Endothelial cell of umbilical vein (primary cell): ENCODE results near the gene GTPBP2. TPM values are rescaled to one million over a fixed set of nuclear protein-coding genes. Genes with fewer than 3 reads are reported as not detected.

Experiments
- BruUV-seq: library from RNA; stranded (reverse); fragments of 400-500 nt; replicated peaks from 2 replicates; lab custom pipeline; 2021; lab: Mats Ljungman, UMichigan
- CTCF ChIA-PET: fragments of 300-600, 350-600 bp; sonication (Branson Sonifier 250); formaldehyde crosslinking; loops from one replicate; lab custom pipeline; 2021; ENCODE audit warnings: antibody characterized with exemption, inconsistent platforms; lab: Charles Lee
- POLR2A ChIA-PET: fragments of 300-600, 350-600 bp; sonication (Branson Sonifier 250); formaldehyde crosslinking; loops from one replicate; lab custom pipeline; 2021; ENCODE audit warnings: antibody characterized with exemption, inconsistent platforms; lab: Charles Lee
- DNase-seq: peaks from one replicate; pipeline ENCODE4 v3.0.0-alpha.2; 2011; ENCODE audit warnings: low read depth, low spot score
- FAIRE-seq: peaks from 2 replicates; lab custom pipeline; 2011; peaks lifted over from hg19 to GRCh38; lab: Jason Lieb, UNC
- H2AFZ ChIP-seq: 2 replicates; pipeline ENCODE4 v1.6.0; 2012; ENCODE audit warnings: low read depth, low read length, control low read depth, inconsistent platforms
- H3K27ac ChIP-seq: 2 replicates; pipeline ENCODE4 v1.5.1; 2011; ENCODE audit warnings: low read depth, mild to moderate bottlenecking, control low read depth, low read length, moderate library complexity; ENCODE audit not compliant: insufficient read depth
- H3K27me3 ChIP-seq, 2 experiments: 2 replicates each; pipeline versions ENCODE4 v1.6.0 to v1.6.1; 2011; ENCODE audit warnings: low read length in 2 of 2, mixed read lengths in 1 of 2; ENCODE audit not compliant: control insufficient read depth in 2 of 2, insufficient read depth in 2 of 2
- H3K36me3 ChIP-seq, 2 experiments: 2 replicates in 1 of 2; 3 replicates in 1 of 2; pipeline ENCODE4 v1.5.1; 2011; ENCODE audit warnings: low read length in 2 of 2, mild to moderate bottlenecking in 1 of 2, moderate library complexity in 1 of 2; ENCODE audit not compliant: control insufficient read depth in 2 of 2, insufficient read depth in 2 of 2; ENCODE audit errors: extremely low read depth in 1 of 2
- H3K4me1 ChIP-seq: 3 replicates; pipeline ENCODE4 v1.5.1; 2011; ENCODE audit warnings: mild to moderate bottlenecking, low read length; ENCODE audit not compliant: control insufficient read depth, insufficient read depth; ENCODE audit errors: extremely low read depth
- H3K4me2 ChIP-seq: 2 replicates; pipeline ENCODE4 v1.6.1; 2011; ENCODE audit warnings: low read length, control low read depth, mixed read lengths; ENCODE audit not compliant: insufficient read depth
- H3K4me3 ChIP-seq, 3 experiments: fragments of 200-600 bp in 1 of 3; sonication (generic), shearing (Covaris generic) in 1 of 3; replicated peaks in 1 of 3; 2 replicates each; pipeline ENCODE4 v1.5.1; 2011 to 2016; ENCODE audit warnings: control low read depth in 3 of 3, low read length in 3 of 3, mild to moderate bottlenecking in 2 of 3, inconsistent platforms in 1 of 3, low read depth in 1 of 3, moderate library complexity in 1 of 3; ENCODE audit not compliant: insufficient read depth in 1 of 3
- H3K79me2 ChIP-seq: 2 replicates; pipeline ENCODE4 v1.6.0; 2012; ENCODE audit warnings: low read length, inconsistent platforms; ENCODE audit not compliant: control insufficient read depth, insufficient read depth
- H3K9ac ChIP-seq: replicated peaks from 2 replicates; pipeline ENCODE3; 2011; ENCODE audit warnings: low read length, control low read depth; ENCODE audit not compliant: insufficient read depth; ENCODE audit errors: extremely low read depth
- H3K9me1 ChIP-seq: replicated peaks from 3 replicates; pipeline ENCODE4 v1.6.0; 2011; ENCODE audit warnings: mild to moderate bottlenecking, low read length; ENCODE audit not compliant: control insufficient read depth, insufficient read depth; ENCODE audit errors: extremely low read depth
- H3K9me3 ChIP-seq: replicated peaks from 2 replicates; pipeline ENCODE4 v1.5.1; 2012; ENCODE audit warnings: low read length, inconsistent platforms; ENCODE audit not compliant: control insufficient read depth, insufficient read depth
- H4K20me1 ChIP-seq: replicated peaks from 2 replicates; pipeline ENCODE3; 2011; ENCODE audit warnings: mild to moderate bottlenecking, low read length; ENCODE audit not compliant: control insufficient read depth, insufficient read depth; ENCODE audit errors: extremely low read depth
- POLR2AphosphoS5 ChIP-seq: IDR thresholded peaks from 2 replicates; pipeline ENCODE4 v1.6.1; 2012; ENCODE audit warnings: low read depth, mild to moderate bottlenecking, control low read depth, low read length, moderate library complexity; ENCODE audit not compliant: insufficient read depth
- dilution Hi-C: fragments of 300-500 bp; cut with MboI; formaldehyde crosslinking; loops from one replicate; pipeline ENCODE4 v1.15.0; 2019; ENCODE audit warnings: low sequenced_read_pairs; ENCODE audit not compliant: extremely low pct_ligation_motif_present
- intact Hi-C: fragments of 100-400 bp; cut with micrococcal nuclease; formaldehyde crosslinking; loops from one replicate; pipeline ENCODE4 v1.10.0; 2022
- polyA plus RNA-seq, 4 experiments: library from polyadenylated mRNA; depleted of rRNA in 3 of 4; stranded (reverse) in 3 of 4; unstranded in 1 of 4; fragments of >200 nt; gene quantifications; 2 replicates each; pipeline versions ENCODE4 v1.2.1 to v1.2.3, GENCODE V29; 2011 to 2012; ENCODE audit warnings: missing spikeins in 1 of 4
- total RNA-seq: library from RNA; stranded (reverse); gene quantifications from 2 replicates; pipeline ENCODE4 v1.2.3, GENCODE V29; 2021
- TF ChIP-seq, protein P1 (sequence below): IDR thresholded peaks from 2 replicates; pipeline ENCODE4 v1.6.1; 2011; ENCODE audit not compliant: insufficient read depth, insufficient read length
- TF ChIP-seq, protein P2 (sequence below), 2 donors: IDR thresholded peaks; 1 replicate in 1 of 2; 2 replicates in 1 of 2; pipeline ENCODE4 v1.5.1; 2011; ENCODE audit warnings: low read length in 2 of 2, mild to moderate bottlenecking in 2 of 2, moderate library complexity in 2 of 2, control low read depth in 1 of 2, inconsistent platforms in 1 of 2, low read depth in 1 of 2; ENCODE audit not compliant: insufficient read depth in 1 of 2; ENCODE audit errors: extremely low read depth in 1 of 2

The GTPBP2 gene
- total and polyA plus RNA-seq, 2 donors (not counting 3 experiments of a cell fraction or from before 2014, with no cell fraction given), result 87.1 to 112 TPM

- ChIA-PET POLR2A (interaction anchor here (0.6 to 0.9 kb wide), 2 partner anchors 64 to 105 kb away, joined by 3 to 7 read pairs; no protein-coding TSS in a partner anchor), CTCF (interaction anchor here (0.6 to 7.1 kb wide), 53 partner anchors 11 to 494 kb away, joined by 3 to 177 read pairs (median 4); partner anchors contain the start of genes MRPS18A, RSPH9 and VEGFA)
- no peak overlapping the region for H2AFZ ChIP-seq
- no peaks in the 10 kb centered on the region for H3K79me2 ChIP-seq
- no peak overlapping the region for H3K27ac ChIP-seq
- BruUV-seq, result no TSS peak
- H3K36me3 ChIP-seq, result peaks cover 2 to 9% of the 10 kb centered on the region in 2 experiments
- dilution Hi-C loops, result no loop called here
- no peaks in the 10 kb centered on the region for H3K27me3 ChIP-seq
- FAIRE-seq (peak; percentile 94), DNase-seq (peak; percentile 81)
- no peak overlapping the region for H3K4me3 ChIP-seq
- H3K9ac ChIP-seq, result no peak overlapping the region
- intact Hi-C loops, result loop anchor here (1.0 to 5.0 kb wide), 7 partner anchors 56 to 412 kb away; no protein-coding TSS in a partner anchor
- H3K9me1 ChIP-seq, result no peaks in the 10 kb centered on the region
- TF ChIP-seq, protein P1, sequence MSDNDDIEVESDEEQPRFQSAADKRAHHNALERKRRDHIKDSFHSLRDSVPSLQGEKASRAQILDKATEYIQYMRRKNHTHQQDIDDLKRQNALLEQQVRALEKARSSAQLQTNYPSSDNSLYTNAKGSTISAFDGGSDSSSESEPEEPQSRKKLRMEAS, result no peak
- TF ChIP-seq POLR2AphosphoS5, result peak; percentile 15
- TF ChIP-seq, protein P2, sequence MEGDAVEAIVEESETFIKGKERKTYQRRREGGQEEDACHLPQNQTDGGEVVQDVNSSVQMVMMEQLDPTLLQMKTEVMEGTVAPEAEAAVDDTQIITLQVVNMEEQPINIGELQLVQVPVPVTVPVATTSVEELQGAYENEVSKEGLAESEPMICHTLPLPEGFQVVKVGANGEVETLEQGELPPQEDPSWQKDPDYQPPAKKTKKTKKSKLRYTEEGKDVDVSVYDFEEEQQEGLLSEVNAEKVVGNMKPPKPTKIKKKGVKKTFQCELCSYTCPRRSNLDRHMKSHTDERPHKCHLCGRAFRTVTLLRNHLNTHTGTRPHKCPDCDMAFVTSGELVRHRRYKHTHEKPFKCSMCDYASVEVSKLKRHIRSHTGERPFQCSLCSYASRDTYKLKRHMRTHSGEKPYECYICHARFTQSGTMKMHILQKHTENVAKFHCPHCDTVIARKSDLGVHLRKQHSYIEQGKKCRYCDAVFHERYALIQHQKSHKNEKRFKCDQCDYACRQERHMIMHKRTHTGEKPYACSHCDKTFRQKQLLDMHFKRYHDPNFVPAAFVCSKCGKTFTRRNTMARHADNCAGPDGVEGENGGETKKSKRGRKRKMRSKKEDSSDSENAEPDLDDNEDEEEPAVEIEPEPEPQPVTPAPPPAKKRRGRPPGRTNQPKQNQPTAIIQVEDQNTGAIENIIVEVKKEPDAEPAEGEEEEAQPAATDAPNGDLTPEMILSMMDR (IDR thresholded peaks at IDR 0.05; ENCODE audit: extremely low read depth in 1 of 2, insufficient read depth in 1 of 2, low read depth in 1 of 2, low read length in 2 of 2), result peak; percentile 91 to 98
- peaks cover 5% of the 10 kb centered on the region for H3K4me1 ChIP-seq
- no peaks in the 10 kb centered on the region for H4K20me1 ChIP-seq
- H3K4me2 ChIP-seq, result no peak overlapping the region
- no peaks in the 10 kb centered on the region for H3K9me3 ChIP-seq
These were observed 38.4 kb upstream of the GTPBP2 start for GRCh38 chr6:43667245-43668150.
